ENCODE measurements around the gene CTSE. TPM values are rescaled to one million over a fixed set of nuclear protein-coding genes. Genes with fewer than 3 reads are reported as not detected.

CTSE gene
- total and polyA plus RNA-seq, 2 of the 13 experiments (the other 11 are each of a cell fraction or from before 2014, with no cell fraction given): 0.50 to 0.69 TPM

- H3K4me3 ChIP-seq (replicated peaks in 1 of 3; ENCODE audit: insufficient read depth in 1 of 3, low read depth in 2 of 3, low read length in 3 of 3): no peak overlapping the region
- in situ Hi-C loops (cut with HindIII; ENCODE audit: extremely low pct_ligation_motif_present, low pct_unique_long_range_greater_than_20kb): no loop called here
- WGBS (ENCODE audit: low lambda C conversion rate): 30% methylated on average over 8 of the region's 8 CpGs
- TF ChIP-seq ZNF121 (CRISPR knock-in tag; IDR thresholded peaks at IDR 0.05): no peak
- TF ChIP-seq ZNF282 (IDR thresholded peaks at IDR 0.05; ENCODE audit: partially characterized antibody): no peak
- no peak for TF ChIP-seq ZFP36L1 (CRISPR knock-in tag; IDR thresholded peaks at IDR 0.05)
- TF ChIP-seq DMAP1 (CRISPR knock-in tag; IDR thresholded peaks at IDR 0.05): no peak
- TF ChIP-seq KLF15 (CRISPR knock-in tag; IDR thresholded peaks at IDR 0.05; ENCODE audit: borderline replicate concordance): no peak
- no peak for TF ChIP-seq SMAD3 (CRISPR knock-in tag; IDR thresholded peaks at IDR 0.05)
- TF ChIP-seq NFAT5 (CRISPR knock-in tag; IDR thresholded peaks at IDR 0.05): no peak
- TF ChIP-seq RXRA (CRISPR knock-in tag; IDR thresholded peaks at IDR 0.05): no peak
- no peak for TF ChIP-seq JDP2 (CRISPR knock-in tag; IDR thresholded peaks at IDR 0.05; ENCODE audit: borderline replicate concordance)
- TF ChIP-seq ZNF570 (CRISPR knock-in tag; IDR thresholded peaks at IDR 0.05; ENCODE audit: borderline replicate concordance): no peak
- no peak for TF ChIP-seq ZFP90 (CRISPR knock-in tag; IDR thresholded peaks at IDR 0.05; ENCODE audit: borderline replicate concordance)
- no peak for TF ChIP-seq GABPA (IDR thresholded peaks at IDR 0.05; ENCODE audit: low read depth, low read length)
- no peak for TF ChIP-seq GABPA (CRISPR knock-in tag; IDR thresholded peaks at IDR 0.05; ENCODE audit: low read depth)
- TF ChIP-seq ARID5B (CRISPR knock-in tag; IDR thresholded peaks at IDR 0.05): no peak
- no peak for TF ChIP-seq ATAD3A (CRISPR knock-in tag; IDR thresholded peaks at IDR 0.05)
- no peak for TF ChIP-seq ZNF615 (CRISPR knock-in tag; IDR thresholded peaks at IDR 0.05; ENCODE audit: borderline replicate concordance)
- TF ChIP-seq CSRNP2 (CRISPR knock-in tag; conservative IDR thresholded peaks at IDR 0.05; ENCODE audit: low read depth): no peak
Observed at GRCh38 chr1:206011057-206011456, 12.6 kb downstream of the CTSE start.

More at GRCh38 chr1:206011057-206011456, 12.6 kb downstream of the CTSE start:
- Histone ChIP-seq H3K4me2 (ENCODE audit: low read depth, low read length) (no peak overlapping the region), H3K9me3 (ENCODE audit: low read length) (no peaks in the 10 kb centered on the region), H3K4me1 (ENCODE audit: insufficient read depth, low read length) (peaks cover 11% of the 10 kb centered on the region; the same call in 1 of the 2 replicates), H4K20me1 (ENCODE audit: insufficient read depth, low read length) (no peaks in the 10 kb centered on the region), H3K27ac (ENCODE audit: extremely low read length, insufficient read depth, low read length) (no peak overlapping the region), H3K36me3 (replicated peaks in 1 of 2; ENCODE audit: control insufficient read depth in 1 of 2, insufficient read depth in 2 of 2, low read length in 2 of 2) (no peaks in the 10 kb centered on the region), H3K9ac (ENCODE audit: insufficient read depth, low read depth, low read length) (no peak overlapping the region), H2AFZ (ENCODE audit: low read length) (no peak overlapping the region), H3K27me3 (ENCODE audit: control insufficient read depth in 1 of 2, insufficient read depth in 2 of 2, low read length in 2 of 2) (peaks cover 0 to 8% of the 10 kb centered on the region in 2 experiments; a peak in 2 of 5 replicates), H3K79me2 (ENCODE audit: insufficient read depth, low read length) (no peaks in the 10 kb centered on the region)
- DNase-seq (ENCODE audit: low spot score) (no peak), FAIRE-seq (no peak), ATAC-seq (no peak)
- no TSS peak for BruUV-seq (replicated peaks)
- intact Hi-C loops (cut with micrococcal nuclease; ENCODE audit: unreplicated experiment): no loop called here
- ChIA-PET CTCF (ENCODE audit: low intra/inter-chr PET ratio, low total read pairs) (no interaction called here), POLR2A (no interaction called here)

Data from HepG2 (cell line).